SK-N-DZ (cell line): ENCODE measurements around the gene GPR82.

Experiments used
- small RNA-seq, 2 experiments: library from RNA; depleted of rRNA; stranded (forward); fragments of <200 nt; gene quantifications; one replicate each; pipeline ENCODE3, GENCODE V24; 2014

The GPR82 gene

Small RNA genes lying within 50 kb of the gene (small RNA-seq; reads per million reads assigned to genes)
- 0 to 0.22 reads per million in 2 experiments for gene RN7SL144P
